Subcutaneous abdominal adipose tissue (tissue), 5 donors: ENCODE results near the gene PTPRO.

Source experiments
- H3K27ac ChIP-seq: one replicate; pipeline ENCODE4 v1.7.0; 2013; ENCODE audit warnings: low read depth, mild to moderate bottlenecking, inconsistent platforms, low read length, moderate library complexity
- H3K27me3 ChIP-seq, 5 donors: one replicate each; pipeline ENCODE4 v1.7.0; 2013; ENCODE audit warnings: low read length in 5 of 5, inconsistent platforms in 1 of 5; ENCODE audit not compliant: control insufficient read depth in 5 of 5, insufficient read depth in 4 of 5
- H3K36me3 ChIP-seq, 5 donors: one replicate each; pipeline ENCODE4 v1.7.0; 2013; ENCODE audit warnings: low read length in 5 of 5; ENCODE audit not compliant: control insufficient read depth in 5 of 5, insufficient read depth in 5 of 5
- H3K4me1 ChIP-seq, 5 donors: one replicate each; pipeline ENCODE4 v1.7.0; 2013; ENCODE audit warnings: low read length in 5 of 5, mild to moderate bottlenecking in 3 of 5, moderate library complexity in 1 of 5; ENCODE audit not compliant: control insufficient read depth in 5 of 5, insufficient read depth in 5 of 5
- H3K4me3 ChIP-seq, 5 donors: one replicate each; pipeline ENCODE4 v1.7.0; 2013; ENCODE audit warnings: low read length in 5 of 5, low read depth in 1 of 5
- H3K9ac ChIP-seq, 5 donors: one replicate each; pipeline ENCODE4 v1.7.0; 2013; ENCODE audit warnings: low read length in 5 of 5, mild to moderate bottlenecking in 4 of 5, moderate library complexity in 3 of 5
- H3K9me3 ChIP-seq, 5 donors: one replicate each; pipeline ENCODE4 v1.7.0; 2013; ENCODE audit warnings: low read length in 5 of 5; ENCODE audit not compliant: control insufficient read depth in 5 of 5
- donor health status: healthy.
- donor health status: healthy.
- donor health status: healthy.
- donor health status: healthy.
- donor health status: healthy.

Gene PTPRO

DNA sequence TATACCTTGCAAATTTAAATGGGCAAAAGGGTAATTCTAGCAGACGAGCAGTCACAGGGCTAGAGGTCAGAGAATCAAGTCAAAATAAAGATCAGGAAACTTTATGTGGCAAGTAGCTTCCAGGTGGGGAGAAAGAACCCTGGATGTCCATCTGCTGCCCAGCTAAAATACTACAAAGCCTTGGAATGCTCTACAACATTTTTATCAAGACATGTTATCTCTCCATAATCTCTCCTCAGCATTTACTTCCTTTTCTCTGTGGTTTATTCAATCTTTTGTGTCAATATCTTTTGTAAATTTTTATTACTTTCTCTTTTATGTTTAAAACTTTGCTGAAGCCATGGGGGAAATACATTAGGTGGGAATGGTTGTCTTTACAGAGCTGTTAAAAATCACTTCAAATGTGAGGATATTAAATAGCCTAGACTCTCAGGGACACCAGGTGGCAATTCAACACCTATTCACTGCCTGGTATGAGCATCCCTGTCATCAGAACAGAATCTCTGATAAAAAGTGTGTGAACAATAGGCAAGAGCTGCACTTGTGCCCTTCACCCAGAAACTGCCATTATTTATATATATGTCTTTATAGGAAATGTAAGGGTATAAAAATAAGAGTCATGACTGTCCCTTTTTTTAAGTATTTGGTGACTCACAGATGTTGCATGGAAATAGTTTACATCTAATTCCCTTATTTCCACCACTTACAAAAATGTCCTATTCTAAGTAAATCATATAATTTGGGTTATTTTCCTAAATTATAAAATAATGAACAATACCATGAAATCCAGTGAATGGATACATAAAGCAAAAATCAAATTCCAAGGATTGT is 314.0 kb downstream of the PTPRO start:
- Histone ChIP-seq H3K36me3 (peaks cover 14 to 27% (median 25%) of the 10 kb centered on the region in 5 donors), H3K4me3 (no peak overlapping the region), H3K9me3 (no peaks in the 10 kb centered on the region), H3K9ac (no peak overlapping the region), H3K27me3 (no peaks in the 10 kb centered on the region), H3K27ac (no peak overlapping the region), H3K4me1 (peaks cover 0 to 16% (median 11%) of the 10 kb centered on the region in 5 donors)

DNA sequence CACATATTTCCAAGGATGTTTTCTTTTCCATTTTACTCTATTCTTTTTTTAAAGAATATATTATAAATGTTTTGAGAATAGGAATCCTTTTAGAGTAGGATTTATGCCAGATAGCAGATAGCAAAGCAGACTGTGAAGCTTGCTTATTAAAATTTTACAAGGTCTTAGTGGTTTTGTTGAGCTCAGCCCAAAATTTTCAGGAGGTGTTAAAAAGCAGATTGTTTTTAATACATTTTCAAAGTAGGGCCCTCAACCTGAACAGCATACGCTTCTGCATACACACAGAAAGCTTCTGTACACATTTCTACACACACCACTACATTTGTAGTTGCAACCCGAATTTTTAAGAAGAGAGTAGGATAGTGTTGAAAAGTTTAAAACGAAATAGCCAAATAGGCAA is 315.9 kb downstream of the PTPRO start:
- no peaks in the 10 kb centered on the region for H3K27me3 ChIP-seq
- no peak overlapping the region for H3K9ac ChIP-seq
- H3K4me3 ChIP-seq = no peak overlapping the region
- H3K27ac ChIP-seq = no peak overlapping the region
- H3K9me3 ChIP-seq = no peaks in the 10 kb centered on the region
- H3K36me3 ChIP-seq = peaks cover 14 to 29% (median 25%) of the 10 kb centered on the region in 5 donors
- peaks cover 0 to 14% (median 11%) of the 10 kb centered on the region in 5 donors for H3K4me1 ChIP-seq

- H3K27ac ChIP-seq = no peak overlapping the region
- H3K4me3 ChIP-seq = no peak overlapping the region
- no peak overlapping the region for H3K9ac ChIP-seq
- no peaks in the 10 kb centered on the region for H3K9me3 ChIP-seq
- H3K36me3 ChIP-seq = peaks cover 21 to 43% (median 39%) of the 10 kb centered on the region in 5 donors
- H3K4me1 ChIP-seq = peaks cover 0 to 9% (median under 1%) of the 10 kb centered on the region in 5 donors
- H3K27me3 ChIP-seq = no peaks in the 10 kb centered on the region
Observed at GRCh38 chr12:15644700-15645099, 322.4 kb downstream of the PTPRO start.

GRCh38 chr12:15646581-15646980 is 324.3 kb downstream of the PTPRO start:
- Histone ChIP-seq H3K9me3 (no peaks in the 10 kb centered on the region), H3K4me1 (peaks cover 0 to 17% (median 11%) of the 10 kb centered on the region in 5 donors), H3K9ac (no peak overlapping the region), H3K27me3 (no peaks in the 10 kb centered on the region), H3K4me3 (no peak overlapping the region), H3K27ac (no peak overlapping the region), H3K36me3 (peaks cover 11 to 26% (median 23%) of the 10 kb centered on the region in 5 donors)
